ENCODE results near the gene FKBP15. TPM values are rescaled to one million over a fixed set of nuclear protein-coding genes. Genes with fewer than 3 reads are reported as not detected.

FKBP15 gene
- total RNA-seq, 1 donor from 2014 or later: 26.4 TPM

- no peak overlapping the region for H3K27ac ChIP-seq (ENCODE audit: low read depth, low read length)
- H3K27me3 ChIP-seq (ENCODE audit: insufficient read depth, low read length): no peaks in the 10 kb centered on the region
- H3K4me1 Mint-ChIP-seq (ENCODE audit: low read depth, unreplicated experiment): no peaks in the 10 kb centered on the region
- TF ChIP-seq EZH2 (IDR thresholded peaks at IDR 0.05; ENCODE audit: insufficient read depth, low read length) (no peak), CTCF (IDR thresholded peaks at IDR 0.05; ENCODE audit: insufficient read depth, low read depth, low read length) (no peak)
- no peak overlapping the region for H2AFZ ChIP-seq (ENCODE audit: low read depth, low read length)
- H3K9ac ChIP-seq (ENCODE audit: low read length): no peak overlapping the region
- H3K9me3 ChIP-seq (ENCODE audit: insufficient read depth, low read depth, low read length): no peaks in the 10 kb centered on the region
- H4K20me1 ChIP-seq (ENCODE audit: insufficient read depth, low read length): peaks cover 15% of the 10 kb centered on the region
- peaks cover 9% of the 10 kb centered on the region for H3K79me2 ChIP-seq (ENCODE audit: insufficient read depth, low read length)
- no peaks in the 10 kb centered on the region for H3K27me3 Mint-ChIP-seq (ENCODE audit: low read depth, unreplicated experiment)
- no peak for DNase-seq (ENCODE audit: low read depth)
- H3K4me1 ChIP-seq (ENCODE audit: insufficient read depth, low read length): no peaks in the 10 kb centered on the region
- no peak overlapping the region for H3K4me3 Mint-ChIP-seq (ENCODE audit: unreplicated experiment)
- peaks cover 8% of the 10 kb centered on the region for H3K36me3 Mint-ChIP-seq (ENCODE audit: low read depth, unreplicated experiment)
- H3K4me2 ChIP-seq (ENCODE audit: low read length): no peak overlapping the region
- H3K36me3 ChIP-seq (ENCODE audit: insufficient read depth, low read length): no peaks in the 10 kb centered on the region
- peaks cover 3% of the 10 kb centered on the region for H3K9me3 Mint-ChIP-seq (ENCODE audit: unreplicated experiment)
- H3K4me3 ChIP-seq (ENCODE audit: insufficient read depth, low read depth, low read length): no peak overlapping the region
- no peak overlapping the region for H3K27ac Mint-ChIP-seq (ENCODE audit: unreplicated experiment)
- FAIRE-seq: no peak
Measured at GRCh38 chr9:113247640-113248039, 26.6 kb upstream of the FKBP15 start.

- Histone ChIP-seq H3K4me1 (ENCODE audit: insufficient read depth, low read length) (no peaks in the 10 kb centered on the region), H3K36me3 (ENCODE audit: insufficient read depth, low read length) (no peaks in the 10 kb centered on the region), H4K20me1 (ENCODE audit: insufficient read depth, low read length) (peaks cover 15% of the 10 kb centered on the region), H3K9ac (ENCODE audit: low read length) (no peak overlapping the region), H3K9me3 (ENCODE audit: insufficient read depth, low read depth, low read length) (no peaks in the 10 kb centered on the region), H3K79me2 (ENCODE audit: insufficient read depth, low read length) (peaks cover 9% of the 10 kb centered on the region), H3K27me3 (ENCODE audit: insufficient read depth, low read length) (no peaks in the 10 kb centered on the region), H3K4me3 (ENCODE audit: insufficient read depth, low read depth, low read length) (no peak overlapping the region), H2AFZ (ENCODE audit: low read depth, low read length) (no peak overlapping the region), H3K27ac (ENCODE audit: low read depth, low read length) (no peak overlapping the region), H3K4me2 (ENCODE audit: low read length) (no peak overlapping the region)
- no peak for FAIRE-seq
- Mint-ChIP-seq H3K9me3 (ENCODE audit: unreplicated experiment) (peaks cover 3% of the 10 kb centered on the region), H3K27me3 (ENCODE audit: low read depth, unreplicated experiment) (no peaks in the 10 kb centered on the region), H3K36me3 (ENCODE audit: low read depth, unreplicated experiment) (peaks cover 8% of the 10 kb centered on the region), H3K27ac (ENCODE audit: unreplicated experiment) (no peak overlapping the region), H3K4me3 (ENCODE audit: unreplicated experiment) (no peak overlapping the region), H3K4me1 (ENCODE audit: low read depth, unreplicated experiment) (no peaks in the 10 kb centered on the region)
- no peak for DNase-seq (ENCODE audit: low read depth)
- no peak for TF ChIP-seq CTCF (IDR thresholded peaks at IDR 0.05; ENCODE audit: insufficient read depth, low read depth, low read length)
- no peak for TF ChIP-seq EZH2 (IDR thresholded peaks at IDR 0.05; ENCODE audit: insufficient read depth, low read length)
Measured at GRCh38 chr9:113246928-113247327, 25.9 kb upstream of the FKBP15 start.

- no peak overlapping the region for H3K27ac Mint-ChIP-seq (ENCODE audit: unreplicated experiment)
- peaks cover 15% of the 10 kb centered on the region for H4K20me1 ChIP-seq (ENCODE audit: insufficient read depth, low read length)
- FAIRE-seq (no peak), DNase-seq (ENCODE audit: low read depth) (no peak)
- no peak for TF ChIP-seq CTCF (IDR thresholded peaks at IDR 0.05; ENCODE audit: insufficient read depth, low read depth, low read length)
- no peak overlapping the region for H3K9ac ChIP-seq (ENCODE audit: low read length)
- no peaks in the 10 kb centered on the region for H3K4me1 Mint-ChIP-seq (ENCODE audit: low read depth, unreplicated experiment)
- no peaks in the 10 kb centered on the region for H3K4me1 ChIP-seq (ENCODE audit: insufficient read depth, low read length)
- peaks cover 8% of the 10 kb centered on the region for H3K36me3 Mint-ChIP-seq (ENCODE audit: low read depth, unreplicated experiment)
- no peaks in the 10 kb centered on the region for H3K36me3 ChIP-seq (ENCODE audit: insufficient read depth, low read length)
- no peak overlapping the region for H3K4me3 Mint-ChIP-seq (ENCODE audit: unreplicated experiment)
- no peaks in the 10 kb centered on the region for H3K27me3 ChIP-seq (ENCODE audit: insufficient read depth, low read length)
- peaks cover 9% of the 10 kb centered on the region for H3K79me2 ChIP-seq (ENCODE audit: insufficient read depth, low read length)
- no peak overlapping the region for H2AFZ ChIP-seq (ENCODE audit: low read depth, low read length)
- H3K27me3 Mint-ChIP-seq (ENCODE audit: low read depth, unreplicated experiment): no peaks in the 10 kb centered on the region
- H3K4me2 ChIP-seq (ENCODE audit: low read length): no peak overlapping the region
- H3K9me3 ChIP-seq (ENCODE audit: insufficient read depth, low read depth, low read length): no peaks in the 10 kb centered on the region
- H3K9me3 Mint-ChIP-seq (ENCODE audit: unreplicated experiment): peaks cover 3% of the 10 kb centered on the region
- H3K27ac ChIP-seq (ENCODE audit: low read depth, low read length): no peak overlapping the region
- no peak overlapping the region for H3K4me3 ChIP-seq (ENCODE audit: insufficient read depth, low read depth, low read length)
Measured at GRCh38 chr9:113245894-113246293, 24.8 kb upstream of the FKBP15 start.

Data from astrocyte (in vitro differentiated cells and primary cell).